ENCODE measurements around the gene PGC. TPM values are rescaled to one million over a fixed set of nuclear protein-coding genes. Genes with fewer than 3 reads are reported as not detected.

Gene PGC
- total and polyA plus RNA-seq, 10 donors = 0.26 to 0.74 (median 0.48) TPM; not detected in 7

DNA sequence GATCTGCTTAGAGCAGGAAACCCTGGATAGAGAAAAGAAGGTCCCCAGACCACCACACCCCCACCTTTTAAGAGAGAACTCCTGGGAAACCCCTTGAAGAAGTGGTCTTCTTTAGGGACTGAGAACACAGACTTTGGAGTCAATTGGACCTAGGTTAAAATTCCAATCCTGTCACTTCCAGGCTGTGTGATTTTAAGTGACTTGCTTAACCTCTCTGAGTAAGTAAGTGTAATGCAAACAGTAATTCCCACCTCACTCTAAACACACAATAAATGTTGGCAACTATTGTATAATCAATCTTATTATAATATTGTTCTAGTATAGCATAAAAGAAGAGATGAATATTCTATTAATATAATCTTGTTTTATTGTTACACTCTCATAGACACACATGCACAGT lies 15.0 kb downstream of the PGC start:
- no peak for DNase-seq
- Histone ChIP-seq H3K36me3 (peaks cover 0 to 17% (median 0%) of the 10 kb centered on the region in 6 donors), H3K4me1 (peaks cover 41 to 79% (median 75%) of the 10 kb centered on the region in 6 donors), H3K9me3 (no peaks in the 10 kb centered on the region), H3K4me3 (peak overlapping the region in 7 of 8 donors; percentile 90 to 98 (median 94)), H3K27me3 (replicated peaks in 1 of 7) (no peaks in the 10 kb centered on the region), H3K27ac (peak overlapping the region in 7 of 8 donors; percentile 82 to 100 (median 99))
- TF ChIP-seq, protein P1, sequence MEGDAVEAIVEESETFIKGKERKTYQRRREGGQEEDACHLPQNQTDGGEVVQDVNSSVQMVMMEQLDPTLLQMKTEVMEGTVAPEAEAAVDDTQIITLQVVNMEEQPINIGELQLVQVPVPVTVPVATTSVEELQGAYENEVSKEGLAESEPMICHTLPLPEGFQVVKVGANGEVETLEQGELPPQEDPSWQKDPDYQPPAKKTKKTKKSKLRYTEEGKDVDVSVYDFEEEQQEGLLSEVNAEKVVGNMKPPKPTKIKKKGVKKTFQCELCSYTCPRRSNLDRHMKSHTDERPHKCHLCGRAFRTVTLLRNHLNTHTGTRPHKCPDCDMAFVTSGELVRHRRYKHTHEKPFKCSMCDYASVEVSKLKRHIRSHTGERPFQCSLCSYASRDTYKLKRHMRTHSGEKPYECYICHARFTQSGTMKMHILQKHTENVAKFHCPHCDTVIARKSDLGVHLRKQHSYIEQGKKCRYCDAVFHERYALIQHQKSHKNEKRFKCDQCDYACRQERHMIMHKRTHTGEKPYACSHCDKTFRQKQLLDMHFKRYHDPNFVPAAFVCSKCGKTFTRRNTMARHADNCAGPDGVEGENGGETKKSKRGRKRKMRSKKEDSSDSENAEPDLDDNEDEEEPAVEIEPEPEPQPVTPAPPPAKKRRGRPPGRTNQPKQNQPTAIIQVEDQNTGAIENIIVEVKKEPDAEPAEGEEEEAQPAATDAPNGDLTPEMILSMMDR (IDR thresholded peaks at IDR 0.05 in 8 of 11, conservative IDR thresholded peaks at IDR 0.05 in 3 of 11) = no peak
- TF ChIP-seq POLR2A (IDR thresholded peaks at IDR 0.05) (no peak), POLR2AphosphoS5 (IDR thresholded peaks at IDR 0.05) (no peak)
- intact Hi-C loops (cut with DNase I; ENCODE audit: low total_unique reads) = loop anchor here (10.0 kb wide), 1 partner anchor 47 kb away; no protein-coding TSS in a partner anchor

DNA sequence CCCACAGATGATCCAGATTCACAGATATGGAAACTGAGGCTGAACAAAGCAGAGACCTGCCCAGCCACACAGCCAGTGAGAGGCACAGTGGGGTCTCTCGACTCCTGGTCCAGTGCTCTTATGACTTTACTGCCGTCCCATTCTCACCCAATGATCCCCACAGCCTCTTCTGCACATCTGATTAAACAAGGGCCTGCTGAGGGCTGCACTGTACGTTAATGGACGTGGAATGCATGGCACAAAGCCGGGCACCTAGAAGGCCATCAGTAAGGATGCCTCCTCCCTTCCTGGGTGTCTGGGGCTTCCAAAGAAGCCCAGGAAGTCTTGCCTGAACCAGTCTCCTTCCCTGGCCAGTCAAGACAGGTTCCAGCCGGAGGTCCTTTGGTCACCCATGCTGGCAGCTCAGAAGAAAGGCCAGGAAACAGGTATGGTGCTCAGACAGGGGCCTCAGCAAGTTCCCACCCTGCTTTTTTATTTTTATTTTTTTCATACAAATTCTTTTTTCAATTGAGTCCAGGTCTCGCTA lies 15.6 kb downstream of the PGC start:
- TF ChIP-seq POLR2AphosphoS5 (IDR thresholded peaks at IDR 0.05) (no peak), POLR2A (IDR thresholded peaks at IDR 0.05) (no peak)
- TF ChIP-seq, protein P1 (IDR thresholded peaks at IDR 0.05 in 8 of 11, conservative IDR thresholded peaks at IDR 0.05 in 3 of 11) = no peak
- Histone ChIP-seq H3K9me3 (no peaks in the 10 kb centered on the region), H3K27ac (peak overlapping the region; percentile 10 to 100 (median 98)), H3K4me1 (peaks cover 43 to 84% (median 80%) of the 10 kb centered on the region in 6 donors), H3K4me3 (peak overlapping the region in 7 of 8 donors; percentile 16 to 98 (median 93)), H3K27me3 (replicated peaks in 1 of 7) (no peaks in the 10 kb centered on the region), H3K36me3 (peaks cover 0 to 17% (median 0%) of the 10 kb centered on the region in 6 donors)
- peak; percentile 66 for DNase-seq
- 56 to 82% (median 77%) methylated on average over 7 of the region's 7 CpGs for WGBS, 5 donors
- intact Hi-C loops (cut with DNase I; ENCODE audit: low total_unique reads) = loop anchor here (10.0 kb wide), 1 partner anchor 47 kb away; no protein-coding TSS in a partner anchor

DNA sequence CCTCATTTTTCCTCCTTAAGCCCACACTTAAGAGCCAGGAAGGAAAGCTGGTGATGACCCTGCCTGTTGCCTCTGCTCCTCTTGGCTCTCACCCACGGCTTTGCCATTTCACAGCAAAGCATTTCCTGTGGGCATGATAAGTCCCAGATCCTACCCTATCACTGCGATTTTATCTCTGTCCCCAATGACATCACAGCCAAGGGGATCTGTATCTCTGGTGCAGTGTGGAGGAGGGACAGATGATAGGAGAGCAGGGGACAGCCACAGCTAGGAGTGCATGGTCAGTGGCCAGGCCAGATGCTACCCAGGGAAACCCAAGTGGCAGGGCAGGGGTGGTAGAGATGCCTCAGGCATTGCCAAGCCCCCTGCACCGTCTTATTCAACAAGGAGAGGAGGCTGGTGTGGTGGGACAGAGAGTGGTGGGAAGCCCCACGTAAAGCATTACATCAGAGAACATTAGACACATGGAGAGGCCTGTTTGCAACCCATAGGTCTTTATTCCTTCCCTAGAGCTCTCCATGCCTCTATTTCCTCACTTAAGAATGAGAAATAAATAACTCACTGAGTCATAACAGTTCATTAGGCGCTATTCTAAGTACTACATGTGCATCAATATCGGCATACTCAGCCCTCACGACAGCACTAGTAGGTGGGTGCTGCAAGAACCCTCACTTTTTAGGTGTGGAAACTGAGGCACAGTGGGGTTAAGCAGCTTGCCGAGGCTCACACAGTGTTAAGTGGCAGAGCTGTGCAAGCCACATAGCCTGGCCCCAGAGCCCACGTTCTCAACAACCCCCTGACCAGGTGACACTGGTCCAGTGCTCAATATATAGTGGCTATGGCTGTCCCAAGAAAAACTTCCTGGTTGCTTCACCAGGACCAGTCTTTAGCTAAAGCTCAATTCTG lies 16.4 kb downstream of the PGC start:
- H3K27me3 ChIP-seq (replicated peaks in 1 of 7) = no peaks in the 10 kb centered on the region
- peaks cover 0 to 19% (median 0%) of the 10 kb centered on the region in 6 donors for H3K36me3 ChIP-seq
- TF ChIP-seq POLR2A (IDR thresholded peaks at IDR 0.05) (no peak), POLR2AphosphoS5 (IDR thresholded peaks at IDR 0.05) (peak in 1 of 3 donors; percentile 76)
- no peaks in the 10 kb centered on the region for H3K9me3 ChIP-seq
- peaks cover 47 to 86% (median 85%) of the 10 kb centered on the region in 6 donors for H3K4me1 ChIP-seq
- peak; percentile 71 for DNase-seq
- intact Hi-C loops (cut with DNase I; ENCODE audit: low total_unique reads) = loop anchor here (10.0 kb wide), 1 partner anchor 46 kb away; no protein-coding TSS in a partner anchor
- WGBS, 5 donors = 52 to 60% (median 55%) methylated on average over 9 of the region's 9 CpGs
- H3K27ac ChIP-seq = peak overlapping the region in 7 of 8 donors; percentile 26 to 100 (median 99)
- peak overlapping the region in 7 of 8 donors; percentile 23 to 98 (median 93) for H3K4me3 ChIP-seq

DNA sequence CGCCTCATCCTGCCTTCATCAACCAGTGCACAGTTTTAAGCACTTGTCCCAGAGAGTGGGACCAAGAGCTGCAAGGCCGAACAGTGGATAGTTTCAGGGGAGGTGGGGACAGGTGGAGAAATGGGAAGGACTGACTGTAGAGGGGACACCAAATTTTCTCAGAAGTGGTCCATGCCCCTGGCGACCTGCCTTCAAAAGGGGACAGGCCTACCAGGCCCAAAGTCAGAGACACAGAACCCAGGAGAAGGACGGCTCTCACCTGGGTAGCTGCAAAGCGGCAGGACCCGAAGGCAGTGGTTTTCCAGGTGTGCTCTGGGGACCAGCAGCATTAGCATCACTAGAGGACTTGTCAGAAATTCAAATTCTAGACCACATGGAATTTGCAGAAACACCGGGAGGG lies 17.6 kb downstream of the PGC start:
- peaks cover 58 to 95% (median 93%) of the 10 kb centered on the region in 6 donors for H3K4me1 ChIP-seq
- H3K4me3 ChIP-seq = peak overlapping the region in 3 of 8 donors; percentile 91 to 98 (median 98)
- H3K27me3 ChIP-seq (replicated peaks in 1 of 7) = no peaks in the 10 kb centered on the region
- intact Hi-C loops (cut with DNase I; ENCODE audit: low total_unique reads) = loop anchor here (10.0 kb wide), 1 partner anchor 45 kb away; no protein-coding TSS in a partner anchor
- H3K9me3 ChIP-seq = no peaks in the 10 kb centered on the region
- WGBS, 5 donors = 76 to 95% (median 88%) methylated on average over 7 of the region's 7 CpGs
- peak; percentile 63 for DNase-seq
- TF ChIP-seq POLR2A (IDR thresholded peaks at IDR 0.05) (no peak), POLR2AphosphoS5 (IDR thresholded peaks at IDR 0.05) (no peak)
- TF ChIP-seq, protein P1 (IDR thresholded peaks at IDR 0.05 in 8 of 11, conservative IDR thresholded peaks at IDR 0.05 in 3 of 11) = no peak
- peaks cover 0 to 21% (median 0%) of the 10 kb centered on the region in 6 donors for H3K36me3 ChIP-seq
- peak overlapping the region in 6 of 8 donors; percentile 51 to 100 (median 99) for H3K27ac ChIP-seq
